ENCODE data around the gene LETMD1. TPM values are rescaled to one million over a fixed set of nuclear protein-coding genes. Genes with fewer than 3 reads are reported as not detected.

LETMD1 gene
- total RNA-seq, 2 experiments from 2014 or later, result 53.9 to 103 TPM

GRCh38 chr12:51033457-51034089, 14.6 kb upstream of the LETMD1 start:
- no peak for TF ChIP-seq CTCF (conservative IDR thresholded peaks at IDR 0.05; ENCODE audit: low read length)
- TF ChIP-seq EZH2phosphoT487 (IDR thresholded peaks at IDR 0.05; ENCODE audit: borderline replicate concordance, low read depth, low read length), result no peak
- DNase-seq (ENCODE audit: low spot score), result no peak
- Histone ChIP-seq H3K79me2 (ENCODE audit: insufficient read depth, low read depth, low read length) (no peaks in the 10 kb centered on the region), H3K9me3 (ENCODE audit: low read length) (no peaks in the 10 kb centered on the region), H3K4me3 (ENCODE audit: low read depth, low read length, poor library complexity, severe bottlenecking) (no peak overlapping the region), H3K9me2 (ENCODE audit: insufficient read depth, low read length) (no peaks in the 10 kb centered on the region), H2AFZ (ENCODE audit: low read length) (no peak overlapping the region), H3K4me2 (ENCODE audit: low read length) (no peak overlapping the region), H3K27ac (ENCODE audit: low read depth, low read length, poor library complexity, severe bottlenecking) (no peak overlapping the region), H4K20me1 (ENCODE audit: insufficient read depth, low read length) (no peaks in the 10 kb centered on the region), H3K36me3 (ENCODE audit: insufficient read depth, low read length) (no peaks in the 10 kb centered on the region), H3K4me1 (ENCODE audit: insufficient read depth, low read length, poor library complexity, severe bottlenecking) (peaks cover 2% of the 10 kb centered on the region)
- ChIA-PET CTCF (ENCODE audit: unreplicated experiment) (no interaction called here), POLR2A (interaction anchor here (0.5 to 1.3 kb wide), 5 partner anchors 11 to 70 kb away, joined by 3 to 4 read pairs (median 3); no protein-coding TSS in a partner anchor)
- no TSS peak for BruUV-seq (replicated peaks)
- intact Hi-C loops (cut with micrococcal nuclease; ENCODE audit: unreplicated experiment), result no loop called here

- Histone ChIP-seq H3K79me2 (ENCODE audit: insufficient read depth, low read depth, low read length) (no peaks in the 10 kb centered on the region), H3K9me2 (ENCODE audit: insufficient read depth, low read length) (no peaks in the 10 kb centered on the region), H3K4me2 (ENCODE audit: low read length) (no peak overlapping the region), H3K9me3 (ENCODE audit: low read length) (no peaks in the 10 kb centered on the region), H4K20me1 (ENCODE audit: insufficient read depth, low read length) (no peaks in the 10 kb centered on the region), H2AFZ (ENCODE audit: low read length) (no peak overlapping the region), H3K36me3 (ENCODE audit: insufficient read depth, low read length) (no peaks in the 10 kb centered on the region), H3K27ac (ENCODE audit: low read depth, low read length, poor library complexity, severe bottlenecking) (no peak overlapping the region), H3K4me1 (ENCODE audit: insufficient read depth, low read length, poor library complexity, severe bottlenecking) (no peaks in the 10 kb centered on the region), H3K4me3 (ENCODE audit: low read depth, low read length, poor library complexity, severe bottlenecking) (no peak overlapping the region)
- ChIA-PET CTCF (ENCODE audit: unreplicated experiment) (interaction anchor here (0.6 kb wide), 1 partner anchor 393 kb away, joined by 3 read pairs; no protein-coding TSS in a partner anchor), POLR2A (interaction anchor here (0.6 to 1.4 kb wide), 3 partner anchors 9 to 23 kb away, joined by 3 to 5 read pairs (median 5); partner anchors contain the start of gene SLC11A2)
- intact Hi-C loops (cut with micrococcal nuclease; ENCODE audit: unreplicated experiment), result no loop called here
- BruUV-seq (replicated peaks), result no TSS peak
- no peak for DNase-seq (ENCODE audit: low spot score)
- TF ChIP-seq CTCF (conservative IDR thresholded peaks at IDR 0.05; ENCODE audit: low read length) (no peak), EZH2phosphoT487 (IDR thresholded peaks at IDR 0.05; ENCODE audit: borderline replicate concordance, low read depth, low read length) (no peak)
Measured at GRCh38 chr12:51036279-51036678, 11.8 kb upstream of the LETMD1 start.

- H3K4me2 ChIP-seq (ENCODE audit: low read length), result peak overlapping the region; percentile 95
- H3K79me2 ChIP-seq (ENCODE audit: insufficient read depth, low read depth, low read length), result peaks cover 20% of the 10 kb centered on the region
- peak overlapping the region; percentile 55 for H3K27ac ChIP-seq (ENCODE audit: low read depth, low read length, poor library complexity, severe bottlenecking)
- no peaks in the 10 kb centered on the region for H3K9me2 ChIP-seq (ENCODE audit: insufficient read depth, low read length)
- H3K36me3 ChIP-seq (ENCODE audit: insufficient read depth, low read length), result peaks cover 34% of the 10 kb centered on the region
- peak; percentile 41 for DNase-seq (ENCODE audit: low spot score)
- CTCF ChIA-PET (ENCODE audit: unreplicated experiment), result no interaction called here
- H3K4me3 ChIP-seq (ENCODE audit: low read depth, low read length, poor library complexity, severe bottlenecking), result peak overlapping the region; percentile 83
- intact Hi-C loops (cut with micrococcal nuclease; ENCODE audit: unreplicated experiment), result loop anchor here (1.0 to 5.0 kb wide), 5 partner anchors 35 to 204 kb away; partner anchors contain the start of genes CSRNP2, DAZAP2 and POU6F1
- POLR2A ChIA-PET, result interaction anchor here (0.5 to 1.4 kb wide), 7 partner anchors 9 to 302 kb away, joined by 3 to 7 read pairs (median 3); partner anchors contain the start of gene CSRNP2
- H3K9me3 ChIP-seq (ENCODE audit: low read length), result no peaks in the 10 kb centered on the region
- H2AFZ ChIP-seq (ENCODE audit: low read length), result peak overlapping the region; percentile 48; the same call in 1 of the 2 replicates
- H4K20me1 ChIP-seq (ENCODE audit: insufficient read depth, low read length), result no peaks in the 10 kb centered on the region
- TSS peak; percentile 77 for BruUV-seq (replicated peaks)
- peaks cover 17% of the 10 kb centered on the region for H3K4me1 ChIP-seq (ENCODE audit: insufficient read depth, low read length, poor library complexity, severe bottlenecking)
- no peak for TF ChIP-seq EZH2phosphoT487 (IDR thresholded peaks at IDR 0.05; ENCODE audit: borderline replicate concordance, low read depth, low read length)
- no peak for TF ChIP-seq CTCF (conservative IDR thresholded peaks at IDR 0.05; ENCODE audit: low read length)
Measured at GRCh38 chr12:51048661-51049251, 629 bp downstream of the LETMD1 start.
